A673 (cell line): ENCODE data around the gene PPP1R13B. TPM values are rescaled to one million over a fixed set of nuclear protein-coding genes. Genes with fewer than 3 reads are reported as not detected.

Experiments
- BruUV-seq: library from RNA; stranded (reverse); fragments of 400-500 nt; replicated peaks from 2 replicates; lab custom pipeline; 2021; lab: Mats Ljungman, UMichigan
- CTCF ChIA-PET: fragments of 300-600 bp; sonication (Branson Sonifier 250); formaldehyde crosslinking; loops from one replicate; lab custom pipeline; 2022; ENCODE audit warnings: antibody characterized with exemption; lab: Charles Lee
- POLR2A ChIA-PET: fragments of 300-600 bp; sonication (Branson Sonifier 250); formaldehyde crosslinking; loops from one replicate; lab custom pipeline; 2022; ENCODE audit warnings: antibody characterized with exemption; ENCODE audit not compliant: low non-redundant PET; lab: Charles Lee
- DNase-seq: peaks from one replicate; pipeline ENCODE4 v3.0.0-alpha.2; 2015; ENCODE audit warnings: low spot score
- H3K27ac ChIP-seq: fragments of 200-600 bp; sonication (generic); 2 replicates; pipeline ENCODE4 v1.5.1; 2016; ENCODE audit warnings: mixed run types, low read depth, mild to moderate bottlenecking, mixed read lengths, antibody characterized with exemption, low read length; ENCODE audit not compliant: poor library complexity, severe bottlenecking
- H3K27me3 ChIP-seq: fragments of 200-600 bp; sonication (generic); replicated peaks from 2 replicates; pipeline ENCODE4 v1.6.1; 2017; ENCODE audit warnings: mixed run types, low read depth, mild to moderate bottlenecking, mixed read lengths, antibody characterized with exemption, low read length; ENCODE audit not compliant: insufficient read depth, poor library complexity
- H3K36me3 ChIP-seq: fragments of 200-600 bp; sonication (generic); 2 replicates; pipeline ENCODE4 v1.6.1; 2016; ENCODE audit warnings: mixed run types, mild to moderate bottlenecking, mixed read lengths, antibody characterized with exemption, low read length; ENCODE audit not compliant: insufficient read depth, poor library complexity, severe bottlenecking
- H3K4me1 ChIP-seq: fragments of 200-600 bp; sonication (generic); 2 replicates; pipeline ENCODE4 v1.6.1; 2017; ENCODE audit warnings: mixed run types, mild to moderate bottlenecking, mixed read lengths, antibody characterized with exemption, low read length; ENCODE audit not compliant: insufficient read depth, poor library complexity, severe bottlenecking
- H3K4me3 ChIP-seq: fragments of 200-600 bp; sonication (generic); 2 replicates; pipeline ENCODE4 v1.5.1; 2016; ENCODE audit warnings: low read depth, mixed run types, mild to moderate bottlenecking, mixed read lengths, low read length; ENCODE audit not compliant: poor library complexity, severe bottlenecking
- H3K9me3 ChIP-seq: fragments of 200-600 bp; sonication (generic); 2 replicates; pipeline ENCODE4 v1.6.1; 2016; ENCODE audit warnings: mixed run types, low read depth, mild to moderate bottlenecking, mixed read lengths, antibody characterized with exemption, low read length; ENCODE audit not compliant: poor library complexity, severe bottlenecking
- CTCF ChIP-seq: fragments of 300-800, 200-600 bp; sonication (generic); conservative IDR thresholded peaks from 2 replicates; pipeline ENCODE4 v1.5.1; 2017; ENCODE audit warnings: low read depth, mild to moderate bottlenecking, antibody characterized with exemption, low read length, moderate library complexity, mixed read lengths
- EZH2 ChIP-seq: fragments of 200-600 bp; sonication (generic); IDR thresholded peaks from 2 replicates; pipeline ENCODE4 v1.6.1; 2017; ENCODE audit warnings: borderline replicate concordance, low read depth, mild to moderate bottlenecking, mixed read lengths, antibody characterized with exemption, low read length; ENCODE audit not compliant: poor library complexity, severe bottlenecking
- intact Hi-C: fragments of 100-400 bp; cut with micrococcal nuclease; formaldehyde crosslinking; loops from one replicate; pipeline ENCODE4 v1.10.0; 2022; ENCODE audit not compliant: unreplicated experiment
- total RNA-seq: library from RNA; stranded (reverse); gene quantifications from 2 replicates; pipeline ENCODE4 v1.2.3, GENCODE V29; 2021

Gene PPP1R13B
- total RNA-seq, 1 experiment from 2014 or later, result 4.8 TPM

DNA sequence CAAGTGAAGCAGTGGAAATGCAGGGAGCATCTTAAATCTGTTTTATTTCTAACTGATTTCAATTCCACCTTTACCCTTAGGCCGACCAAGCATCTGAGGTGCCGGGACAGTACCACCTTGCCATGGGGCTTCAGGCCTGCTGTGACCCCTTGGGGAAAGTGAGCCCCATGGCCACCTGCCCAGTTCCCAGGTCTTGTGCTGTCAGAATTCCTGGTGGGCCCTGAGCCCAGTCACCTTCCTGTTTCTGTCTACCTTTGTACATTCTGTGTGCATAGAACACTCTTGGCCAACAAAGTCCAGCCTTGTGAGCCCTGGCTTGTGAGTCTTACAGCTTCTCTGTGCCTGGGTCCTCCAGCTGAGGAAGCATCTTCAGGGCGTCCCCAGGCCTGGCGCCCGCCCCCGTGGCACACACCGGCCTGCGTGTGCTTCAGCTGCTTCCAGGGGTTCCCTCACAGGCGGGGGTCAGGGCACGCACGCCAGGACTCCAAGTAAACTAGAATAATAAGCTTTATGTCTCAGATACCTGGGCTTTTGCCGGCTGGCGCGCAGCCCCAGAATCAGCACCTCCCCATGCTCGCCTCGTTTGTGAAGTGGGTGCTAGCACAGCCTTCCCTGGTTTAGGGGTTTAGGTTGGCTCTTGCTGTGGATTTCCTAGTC is 121.5 kb downstream of the PPP1R13B start:
- Histone ChIP-seq H3K4me3 (no peak overlapping the region), H3K9me3 (no peaks in the 10 kb centered on the region), H3K27me3 (no peaks in the 10 kb centered on the region), H3K36me3 (peaks cover 9% of the 10 kb centered on the region), H3K27ac (no peak overlapping the region), H3K4me1 (no peaks in the 10 kb centered on the region)
- no peak for DNase-seq
- no TSS peak for BruUV-seq
- TF ChIP-seq EZH2 (no peak), CTCF (no peak)
- ChIA-PET POLR2A (no interaction called here), CTCF (no interaction called here)
- intact Hi-C loops, result no loop called here

DNA sequence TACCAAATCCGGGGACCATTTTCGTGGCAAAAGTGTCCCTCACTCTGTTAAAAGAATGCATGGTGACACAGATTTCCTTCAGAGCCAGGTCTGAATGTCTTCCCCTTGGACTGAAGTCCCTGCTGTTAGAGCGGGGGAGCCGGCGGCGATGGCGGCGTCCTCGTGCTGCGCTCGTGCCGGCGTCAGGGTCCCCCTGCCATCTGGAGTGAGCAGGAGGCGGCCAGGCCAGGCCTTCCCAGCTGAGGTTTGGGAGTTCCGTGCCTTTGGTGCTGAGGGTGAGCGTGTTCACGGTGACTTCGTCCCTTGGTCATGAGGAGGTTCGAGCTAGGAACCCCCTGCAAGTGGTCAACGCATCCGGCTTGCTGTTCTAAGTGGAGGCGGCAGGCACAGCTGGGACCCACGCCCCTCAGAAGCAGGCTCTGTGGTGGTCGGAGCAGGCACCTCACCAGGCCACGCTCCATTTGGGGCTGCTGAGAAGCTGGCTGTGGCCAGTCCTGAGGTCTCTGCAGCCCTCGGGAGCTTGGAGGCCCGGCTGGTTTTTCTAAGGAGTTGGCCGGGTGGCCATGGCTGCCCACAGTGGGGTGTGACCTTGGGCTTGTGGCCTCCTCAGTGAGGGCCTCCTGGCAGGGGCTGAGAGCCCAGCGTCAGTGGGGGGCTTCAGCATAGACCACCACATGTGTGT is 122.2 kb downstream of the PPP1R13B start:
- H3K4me1 ChIP-seq, result no peaks in the 10 kb centered on the region
- no peak for DNase-seq
- H3K27me3 ChIP-seq, result no peaks in the 10 kb centered on the region
- POLR2A ChIA-PET, result no interaction called here
- no TSS peak for BruUV-seq
- CTCF ChIA-PET, result no interaction called here
- intact Hi-C loops, result no loop called here
- H3K4me3 ChIP-seq, result no peak overlapping the region
- H3K36me3 ChIP-seq, result peaks cover 9% of the 10 kb centered on the region
- H3K9me3 ChIP-seq, result no peaks in the 10 kb centered on the region
- TF ChIP-seq EZH2, result no peak
- no peak for TF ChIP-seq CTCF
- H3K27ac ChIP-seq, result no peak overlapping the region

- intact Hi-C loops, result no loop called here
- CTCF ChIA-PET, result no interaction called here
- no peak for DNase-seq
Observed at GRCh38 chr14:103724116-103724515, 123.3 kb downstream of the PPP1R13B start.

More at GRCh38 chr14:103724116-103724515, 123.3 kb downstream of the PPP1R13B start:
- Histone ChIP-seq H3K4me1 (no peaks in the 10 kb centered on the region), H3K27me3 (no peaks in the 10 kb centered on the region), H3K4me3 (no peak overlapping the region), H3K36me3 (peaks cover 3% of the 10 kb centered on the region), H3K27ac (no peak overlapping the region), H3K9me3 (no peaks in the 10 kb centered on the region)
- POLR2A ChIA-PET, result no interaction called here
- TF ChIP-seq EZH2, result no peak
- no peak for TF ChIP-seq CTCF
- BruUV-seq, result no TSS peak
